Right lobe of liver (tissue), 6 donors: ENCODE data around the gene CZIB. TPM values are rescaled to one million over a fixed set of nuclear protein-coding genes. Genes with fewer than 3 reads are reported as not detected.

Experiments
- ATAC-seq, 4 donors: fragments of 200-7000 bp; cut with Tn5 transposase; one replicate each; pipeline ENCODE4 v1.9.1; 2020; ENCODE audit warnings: mild to moderate bottlenecking in 4 of 4, moderate library complexity in 4 of 4
- DNase-seq, 3 donors: peaks; one replicate each; pipeline ENCODE4 v3.0.0-alpha.2; 2020
- H3K27ac ChIP-seq, 3 donors: fragments of 200-600 bp; one replicate each; pipeline ENCODE4 v1.8.0; 2022
- H3K27me3 ChIP-seq, 2 donors: fragments of 200-600 bp; one replicate each; pipeline ENCODE4 v1.8.0; 2022
- H3K36me3 ChIP-seq, 4 donors: fragments of 200-600 bp; sonication (generic) in 1 of 4; one replicate each; pipeline versions ENCODE4 v1.5.1 to v1.8.0; 2017 to 2022; ENCODE audit warnings: control low read depth in 1 of 4
- H3K4me1 ChIP-seq, 4 donors: fragments of 200-600 bp; sonication (generic) in 1 of 4; one replicate each; pipeline versions ENCODE4 v1.5.1 to v1.8.0; 2017 to 2022; ENCODE audit warnings: control low read depth in 1 of 4
- H3K4me3 ChIP-seq, 3 donors: fragments of 200-600 bp; one replicate each; pipeline ENCODE4 v1.8.0; 2022
- H3K9me3 ChIP-seq, 4 donors: fragments of 200-600 bp; sonication (generic) in 1 of 4; one replicate each; pipeline versions ENCODE4 v1.5.1 to v1.8.0; 2017 to 2022; ENCODE audit warnings: control low read depth in 1 of 4
- CTCF ChIP-seq, 4 donors: fragments of 200-600 bp in 3 of 4; fragments of 450-650 bp in 1 of 4; IDR thresholded peaks; one replicate each; pipeline versions ENCODE4 v1.5.1 to v1.8.0; 2016 to 2022; ENCODE audit warnings: antibody characterized with exemption in 4 of 4, mild to moderate bottlenecking in 2 of 4
- POLR2A ChIP-seq: fragments of 450-650 bp; IDR thresholded peaks from one replicate; pipeline ENCODE4 v1.6.1; 2017; ENCODE audit warnings: antibody characterized with exemption, mild to moderate bottlenecking
- WGBS: methylation state at CpG from one replicate; pipeline ENCODE4 v1.1.6; 2018; ENCODE audit warnings: low coverage, low lambda C conversion rate; ENCODE audit not compliant: insufficient coverage; ENCODE audit errors: missing lambda C conversion rate; 5-methylcytosine and 5-hydroxymethylcytosine counted together
- intact Hi-C, 2 donors: fragments of 100-400 bp; cut with DNase I; formaldehyde crosslinking; loops; one replicate each; pipeline versions ENCODE4 v1.11.2 to v1.14.1; 2022
- total RNA-seq, 6 experiments: library from RNA; depleted of rRNA in 2 of 6; stranded (reverse); fragments of >200 nt in 2 of 6; fragmentation: NEBNext Ultra II Directional in 3 of 6; extraction: Animal tissue kit (Norgen Biotek cat#: 25700) in 3 of 6; gene quantifications; one replicate each; pipeline versions ENCODE4 v1.1.0 to v1.2.4, GENCODE V29; 2016 to 2023
- donor health status: DM: no; HTN: yes; CAD: no.
- donor health status: DM: no; HTN: no; CAD: no.
- donor health status: DM: no; HTN: no; CAD: no.
- donor health status: DM: no; HTN: yes; CAD: no.
- donor health status: DM: no; HTN: yes; CAD: no.

The CZIB gene
- total RNA-seq, 6 experiments from 2014 or later: 20.6 to 28.8 (median 24.2) TPM

GRCh38 chr1:53174971-53175913 is 45.2 kb downstream of the CZIB start:
- Histone ChIP-seq H3K27ac (no peak overlapping the region), H3K4me3 (no peak overlapping the region), H3K27me3 (no peaks in the 10 kb centered on the region), H3K36me3 (no peaks in the 10 kb centered on the region), H3K9me3 (no peaks in the 10 kb centered on the region), H3K4me1 (peaks cover 0 to 28% (median 12%) of the 10 kb centered on the region in 4 donors)
- intact Hi-C loops: loop anchor here (10.0 kb wide), 3 partner anchors 80 to 270 kb away; no protein-coding TSS in a partner anchor
- WGBS: 66% methylated on average over 8 of the region's 10 CpGs
- TF ChIP-seq POLR2A (no peak), CTCF (IDR thresholded peaks at IDR 0.05) (no peak)
- DNase-seq (no peak), ATAC-seq (peak in 3 of 4 donors; percentile 13 to 45 (median 34))

GRCh38 chr1:53172426-53173128 is 47.9 kb downstream of the CZIB start:
- intact Hi-C loops: loop anchor here (10.0 kb wide), 3 partner anchors 78 to 268 kb away; no protein-coding TSS in a partner anchor
- DNase-seq (no peak), ATAC-seq (peak in 1 of 4 donors; percentile 4)
- H3K27ac ChIP-seq: no peak overlapping the region
- H3K27me3 ChIP-seq: no peaks in the 10 kb centered on the region
- TF ChIP-seq POLR2A: no peak
- peak in 3 of 4 donors; percentile 9 to 42 (median 17) for TF ChIP-seq CTCF (IDR thresholded peaks at IDR 0.05)
- H3K9me3 ChIP-seq: no peaks in the 10 kb centered on the region
- no peak overlapping the region for H3K4me3 ChIP-seq
- 43% methylated on average over 6 of the region's 6 CpGs for WGBS
- peaks cover 0 to 27% (median 12%) of the 10 kb centered on the region in 4 donors for H3K4me1 ChIP-seq
- no peaks in the 10 kb centered on the region for H3K36me3 ChIP-seq

GRCh38 chr1:53166912-53167311 is 53.5 kb downstream of the CZIB start:
- WGBS: 71% methylated on average over 7 of the region's 8 CpGs
- Histone ChIP-seq H3K9me3 (no peaks in the 10 kb centered on the region), H3K4me3 (no peak overlapping the region), H3K27ac (no peak overlapping the region), H3K36me3 (no peaks in the 10 kb centered on the region), H3K4me1 (peaks cover 0 to 34% (median 4%) of the 10 kb centered on the region in 4 donors), H3K27me3 (no peaks in the 10 kb centered on the region)
- intact Hi-C loops: no loop called here
- DNase-seq: no peak
- ATAC-seq: peak; percentile 14 to 62 (median 33)
- no peak for TF ChIP-seq CTCF (IDR thresholded peaks at IDR 0.05)
- no peak for TF ChIP-seq POLR2A

GRCh38 chr1:53166366-53166765 is 54.1 kb downstream of the CZIB start:
- no peak overlapping the region for H3K4me3 ChIP-seq
- intact Hi-C loops: no loop called here
- ATAC-seq: peak in 1 of 4 donors; percentile 10
- 39% methylated on average over 6 of the region's 6 CpGs for WGBS
- no peaks in the 10 kb centered on the region for H3K36me3 ChIP-seq
- H3K4me1 ChIP-seq: peaks cover 0 to 34% (median 4%) of the 10 kb centered on the region in 4 donors
- no peaks in the 10 kb centered on the region for H3K27me3 ChIP-seq
- H3K9me3 ChIP-seq: no peaks in the 10 kb centered on the region
- no peak for DNase-seq
- H3K27ac ChIP-seq: no peak overlapping the region
- TF ChIP-seq POLR2A: no peak
- no peak for TF ChIP-seq CTCF (IDR thresholded peaks at IDR 0.05)
